Activated T-helper 2 cell treated with anti-CD3 and anti-CD28 coated beads, Interferon-gamma antibody, Interleukin-2, Interleukin-4, amounts not matched to agents 10 μg/mL and 5 μg/mL and 100 μg/mL, durations not matched to agents 14 hours and 24 hours and 36 hours (primary cell): ENCODE data around the gene CCDC77. TPM values are rescaled to one million over a fixed set of nuclear protein-coding genes. Genes with fewer than 3 reads are reported as not detected.
A peak's percentile ranks its signal among the peaks of the same experiment; 100 is the strongest.
"Not testable (repeated sequence)": the region's sequence is repeated elsewhere in the genome, so short reads cannot be mapped to it uniquely, and the experiment has no call there.

ENCODE experiments used
- DNase-seq: peaks from one replicate; pipeline ENCODE4 v3.0.0; 2021; ENCODE audit warnings: low spot score
- H3K27ac Mint-ChIP-seq: one replicate; pipeline ENCODE4 v1.8.0; 2021; ENCODE audit warnings: mixed read lengths
- H3K27me3 Mint-ChIP-seq: one replicate; pipeline ENCODE4 v1.8.0; 2021; ENCODE audit warnings: low read depth, mixed read lengths
- H3K36me3 Mint-ChIP-seq: one replicate; pipeline ENCODE4 v1.8.0; 2021; ENCODE audit warnings: low read depth, mixed read lengths
- H3K4me1 Mint-ChIP-seq: one replicate; pipeline ENCODE4 v1.8.0; 2021; ENCODE audit warnings: low read depth, mixed read lengths
- H3K4me3 Mint-ChIP-seq: one replicate; pipeline ENCODE4 v1.8.0; 2021; ENCODE audit warnings: low read depth, mild to moderate bottlenecking, moderate library complexity, mixed read lengths
- H3K9me3 Mint-ChIP-seq: one replicate; pipeline ENCODE4 v1.8.0; 2021; ENCODE audit warnings: mixed read lengths
- intact Hi-C: fragments of 100-400 bp; cut with micrococcal nuclease; formaldehyde crosslinking; loops from one replicate; pipeline ENCODE4 v1.15.1; 2023
- total RNA-seq: library from RNA; stranded (reverse); gene quantifications from 2 replicates; pipeline ENCODE4 v1.2.3, GENCODE V29; 2022

CCDC77 gene
- 12.5 and 14.4 TPM in 2 replicates for total RNA-seq

DNA sequence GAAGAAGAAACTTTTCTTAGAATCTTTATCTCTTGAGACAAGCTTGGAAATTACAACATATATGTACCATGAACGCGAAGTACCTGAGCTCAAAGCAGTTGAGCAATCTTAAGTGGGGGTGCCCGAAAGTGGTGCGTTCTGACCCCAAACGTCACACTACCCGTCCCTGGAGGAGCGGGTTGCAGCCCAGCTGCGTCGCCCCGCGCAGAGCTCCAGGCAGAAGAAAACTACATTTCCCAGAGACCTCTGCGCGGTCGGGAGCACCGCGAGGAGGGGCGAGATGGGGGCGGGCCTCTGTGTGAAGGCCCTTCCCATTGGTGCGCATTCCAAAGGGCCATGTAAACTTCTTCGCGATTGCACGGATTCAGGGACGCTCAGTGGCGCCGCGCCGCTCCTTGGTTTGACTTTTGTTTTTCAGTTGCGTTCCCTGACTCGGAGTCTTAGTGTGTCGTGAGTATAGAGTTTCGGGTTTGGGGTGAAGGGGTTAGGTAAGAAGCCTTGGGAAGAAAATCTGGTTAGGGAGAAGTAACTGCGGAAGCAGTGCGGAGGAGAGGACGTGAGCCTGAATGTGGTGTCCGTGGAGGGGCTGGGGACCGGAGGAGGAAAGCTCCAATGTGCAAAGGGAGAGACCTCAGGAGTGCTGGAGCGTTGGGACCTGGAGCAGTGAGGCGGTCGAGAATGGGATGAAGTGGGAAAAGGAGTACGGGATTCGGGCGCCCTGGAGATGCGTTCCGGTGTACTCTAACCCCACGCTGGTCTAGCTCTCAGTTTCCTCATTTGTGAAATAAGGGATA is at the start of gene CCDC77:
Gene CCDC77 (plus strand): TSS at position 410 of the 794 bp plus-strand sequence. CDS start 7,740 bp downstream, outside the sequence.
- no peak within 1 kb of the TSS for H3K27ac Mint-ChIP-seq
- peaks cover 1% of the 10 kb centered on the region for H3K27me3 Mint-ChIP-seq
- intact Hi-C loops, result loop anchor here (1.0 kb wide), 1 partner anchor 12 kb away; the partner anchor contains the start of gene KDM5A
- no peaks in the 10 kb centered on the region for H3K36me3 Mint-ChIP-seq
- no peak within 1 kb of the TSS for H3K4me3 Mint-ChIP-seq
- DNase-seq, result peak; percentile 94
- no peaks in the 10 kb centered on the region for H3K9me3 Mint-ChIP-seq
- H3K4me1 Mint-ChIP-seq, result peaks cover 4% of the 10 kb centered on the region

DNA sequence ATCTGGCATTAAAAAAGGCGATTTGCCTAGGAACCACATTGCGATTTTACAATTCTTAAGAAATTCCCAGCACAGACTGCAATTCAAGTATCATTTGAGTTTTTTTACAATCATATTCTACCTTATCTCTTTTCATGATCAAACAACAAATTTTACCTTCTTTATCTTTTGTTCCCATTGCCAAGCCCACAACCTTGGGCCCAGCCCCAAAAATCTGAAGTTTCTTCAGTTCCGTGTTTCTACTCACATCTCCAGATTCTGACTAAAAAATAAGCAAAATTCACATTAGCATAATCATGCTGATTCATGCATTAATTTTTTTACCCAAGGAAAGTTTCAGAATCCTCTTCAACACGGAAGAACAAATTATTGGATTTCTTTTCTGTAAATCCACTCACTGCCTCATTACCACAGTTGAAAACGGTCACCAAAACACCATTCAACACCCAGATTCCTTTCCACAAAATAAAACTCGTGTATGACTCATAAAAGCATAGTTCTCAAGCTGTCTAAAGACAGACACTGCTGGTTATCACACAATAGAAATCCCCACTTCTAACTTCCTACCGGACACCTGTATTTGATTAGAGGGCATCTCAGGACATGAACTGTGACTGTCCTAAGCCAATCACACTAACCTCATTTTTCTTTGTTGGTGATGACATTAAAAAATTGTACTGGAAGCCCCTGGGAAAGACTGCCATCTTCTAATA is 45.0 kb upstream of the CCDC77 start:
- H3K36me3 Mint-ChIP-seq, result peaks cover 74% of the 10 kb centered on the region
- DNase-seq, result no peak
- no peak overlapping the region for H3K27ac Mint-ChIP-seq
- no peaks in the 10 kb centered on the region for H3K27me3 Mint-ChIP-seq
- no peaks in the 10 kb centered on the region for H3K9me3 Mint-ChIP-seq
- H3K4me1 Mint-ChIP-seq, result peaks cover 5% of the 10 kb centered on the region
- intact Hi-C loops, result no loop called here
- H3K4me3 Mint-ChIP-seq, result no peak overlapping the region

DNA sequence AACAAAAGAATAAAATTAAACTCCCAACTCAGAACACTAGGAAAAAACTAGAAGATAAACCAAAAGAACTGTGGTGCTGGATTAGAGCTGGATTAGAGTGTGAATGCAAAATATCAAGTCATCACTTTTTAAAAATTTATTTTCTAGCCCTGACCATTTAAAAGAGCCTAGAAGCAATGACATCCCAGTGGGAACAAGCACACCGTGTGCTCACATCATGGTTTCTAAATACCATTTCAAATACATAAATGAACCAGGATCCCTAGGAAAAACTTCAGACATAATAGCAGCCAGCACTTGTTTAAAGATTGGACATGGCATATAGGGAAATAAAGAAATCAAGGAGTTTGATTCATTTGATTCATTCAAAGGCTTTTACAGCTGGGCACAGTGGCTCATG is 42.4 kb upstream of the CCDC77 start:
- Mint-ChIP-seq H3K27me3 (no peaks in the 10 kb centered on the region), H3K36me3 (peaks cover 83% of the 10 kb centered on the region), H3K4me1 (peaks cover 8% of the 10 kb centered on the region), H3K9me3 (no peaks in the 10 kb centered on the region), H3K4me3 (no peak overlapping the region), H3K27ac (no peak overlapping the region)
- no peak for DNase-seq
- intact Hi-C loops, result no loop called here

DNA sequence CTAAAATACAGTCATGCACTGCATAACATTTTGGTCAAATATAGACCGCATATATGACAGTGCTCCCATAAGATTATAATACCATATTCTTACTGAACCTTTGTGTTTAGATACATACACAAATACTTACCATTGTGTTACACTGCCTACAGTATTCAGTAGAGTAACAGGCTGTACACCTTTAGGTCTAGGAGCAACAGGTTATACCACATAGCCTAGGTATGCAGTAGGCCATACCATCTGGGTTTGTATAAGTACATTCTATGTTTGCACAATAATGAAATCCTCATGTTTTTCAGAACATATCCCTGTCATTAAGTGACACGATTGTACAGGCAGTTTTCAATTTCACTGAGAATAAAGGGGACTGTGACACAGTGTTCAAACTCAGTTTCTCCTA is 34.6 kb upstream of the CCDC77 start:
- H3K4me1 Mint-ChIP-seq, result peaks cover 3% of the 10 kb centered on the region
- intact Hi-C loops, result no loop called here
- no peak overlapping the region for H3K4me3 Mint-ChIP-seq
- DNase-seq, result no peak
- no peaks in the 10 kb centered on the region for H3K27me3 Mint-ChIP-seq
- peaks cover 96% of the 10 kb centered on the region for H3K36me3 Mint-ChIP-seq
- H3K9me3 Mint-ChIP-seq, result peaks cover 11% of the 10 kb centered on the region
- no peak overlapping the region for H3K27ac Mint-ChIP-seq

DNA sequence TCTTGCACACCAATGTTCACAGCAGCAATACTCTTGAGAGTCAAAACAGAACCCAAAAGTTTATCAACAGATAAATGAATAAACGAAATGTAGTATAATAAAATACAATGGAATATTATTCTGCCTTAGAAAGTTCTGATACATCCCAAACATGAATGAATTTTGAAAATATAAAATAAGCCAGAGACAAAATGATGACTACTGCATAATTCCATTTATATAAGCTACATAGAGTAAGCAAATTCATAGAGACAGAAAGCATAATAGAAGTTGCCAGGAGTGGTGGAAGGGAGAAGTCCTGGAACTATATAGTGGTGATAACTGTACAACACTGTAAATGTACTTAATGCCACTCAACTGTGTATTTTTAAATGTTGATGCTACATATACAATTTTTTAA is 33.5 kb upstream of the CCDC77 start:
- H3K9me3 Mint-ChIP-seq, result peaks cover 15% of the 10 kb centered on the region
- H3K36me3 Mint-ChIP-seq, result peaks cover 96% of the 10 kb centered on the region

DNA sequence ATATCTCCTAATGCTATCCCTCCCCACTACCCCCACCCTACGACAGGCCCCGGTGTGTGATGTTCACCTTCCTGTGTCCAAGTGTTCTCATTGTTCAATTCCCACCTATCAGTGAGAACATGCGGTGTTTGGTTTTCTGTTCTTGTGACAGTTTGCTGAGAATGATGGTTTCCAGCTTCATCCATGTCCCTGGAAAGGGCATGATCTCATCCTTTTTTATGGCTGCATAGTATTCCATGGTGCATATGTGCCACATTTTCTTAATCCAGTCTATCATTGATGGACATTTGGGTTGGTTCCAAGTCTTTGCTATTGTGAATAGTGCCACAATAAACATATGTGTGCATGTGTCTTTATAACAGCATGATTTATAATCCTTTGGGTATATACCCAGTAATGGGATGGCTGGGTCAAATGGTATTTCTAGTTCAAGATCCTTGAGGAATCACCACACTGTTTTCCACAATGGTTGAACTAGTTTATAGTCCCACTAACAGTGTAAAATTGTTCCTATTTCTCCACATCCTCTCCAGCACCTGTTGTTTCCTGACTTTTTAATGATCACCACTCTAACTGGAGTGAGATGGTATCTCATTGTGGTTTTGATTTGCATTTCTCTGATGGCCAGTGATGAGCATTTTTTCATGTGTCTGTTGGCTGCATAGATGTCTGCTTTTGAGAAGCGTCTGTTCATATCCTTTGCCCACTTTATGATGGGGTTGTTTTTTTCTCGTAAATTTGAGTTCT is 30.5 kb upstream of the CCDC77 start:
- H3K4me3 Mint-ChIP-seq, H3K4me1 Mint-ChIP-seq, DNase-seq, H3K27ac Mint-ChIP-seq, H3K27me3 Mint-ChIP-seq, intact Hi-C loops: not testable (repeated sequence)
- Mint-ChIP-seq H3K36me3 (peaks cover 98% of the 10 kb centered on the region), H3K9me3 (peaks cover 30% of the 10 kb centered on the region)

More for the DNA sequence above, 33.5 kb upstream of the CCDC77 start:
- Mint-ChIP-seq H3K4me3 (no peak overlapping the region), H3K4me1 (no peaks in the 10 kb centered on the region), H3K27me3 (no peaks in the 10 kb centered on the region), H3K27ac (no peak overlapping the region)
- intact Hi-C loops, result no loop called here
- DNase-seq, result no peak

DNA sequence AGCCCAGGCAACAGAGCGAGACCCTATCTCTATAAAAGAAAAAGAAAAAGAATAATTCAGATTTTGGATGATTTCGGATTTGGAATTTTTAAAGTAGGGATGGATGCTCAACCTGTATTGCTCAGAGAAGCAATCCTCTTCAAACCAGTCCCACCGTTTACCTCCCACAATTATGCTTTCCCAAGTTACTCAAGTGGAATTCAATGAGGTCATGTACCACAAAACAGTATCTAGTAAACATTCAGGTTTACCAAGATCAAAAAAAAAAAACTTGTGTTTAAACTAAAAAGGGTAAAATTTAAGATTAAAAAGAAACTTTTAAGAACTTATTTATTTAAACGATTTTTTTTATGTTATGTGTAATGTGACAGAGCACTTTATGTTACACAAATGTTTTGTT is 14.8 kb upstream of the CCDC77 start:
- no peak for DNase-seq
- no peaks in the 10 kb centered on the region for H3K27me3 Mint-ChIP-seq
- intact Hi-C loops, result loop anchor here (5.0 kb wide), 1 partner anchor 1206 kb away; the partner anchor contains the start of gene FBXL14
- H3K4me1 Mint-ChIP-seq, result peaks cover 24% of the 10 kb centered on the region
- H3K9me3 Mint-ChIP-seq, result no peaks in the 10 kb centered on the region
- H3K36me3 Mint-ChIP-seq, result peaks cover 41% of the 10 kb centered on the region
- peak overlapping the region; percentile 47 for H3K4me3 Mint-ChIP-seq
- H3K27ac Mint-ChIP-seq, result no peak overlapping the region

DNA sequence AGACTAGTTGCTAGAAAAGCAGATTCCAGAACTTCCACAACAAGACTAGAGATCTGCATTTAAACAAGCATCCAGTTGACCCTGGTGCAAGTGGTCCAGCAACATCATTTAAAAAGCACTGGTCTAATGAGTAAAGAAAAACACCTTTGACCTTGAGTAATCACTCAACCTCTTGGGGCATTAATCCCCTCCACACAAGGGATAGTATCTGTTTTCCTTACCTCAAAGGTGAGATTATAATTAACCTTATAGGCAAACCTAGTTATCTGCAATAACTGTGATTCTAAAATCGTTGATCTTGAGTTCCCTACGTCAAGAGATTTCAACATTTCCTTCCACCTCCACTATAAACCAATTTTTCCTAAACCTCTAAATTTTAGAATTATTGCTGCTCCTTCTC is 13.4 kb upstream of the CCDC77 start:
- intact Hi-C loops, result loop anchor here (5.0 kb wide), 1 partner anchor 1204 kb away; the partner anchor contains the start of gene FBXL14
- Mint-ChIP-seq H3K4me3 (peak overlapping the region; percentile 94), H3K27me3 (no peaks in the 10 kb centered on the region), H3K27ac (peak overlapping the region; percentile 95), H3K4me1 (peaks cover 24% of the 10 kb centered on the region), H3K36me3 (peaks cover 37% of the 10 kb centered on the region), H3K9me3 (no peaks in the 10 kb centered on the region)
- no peak for DNase-seq

DNA sequence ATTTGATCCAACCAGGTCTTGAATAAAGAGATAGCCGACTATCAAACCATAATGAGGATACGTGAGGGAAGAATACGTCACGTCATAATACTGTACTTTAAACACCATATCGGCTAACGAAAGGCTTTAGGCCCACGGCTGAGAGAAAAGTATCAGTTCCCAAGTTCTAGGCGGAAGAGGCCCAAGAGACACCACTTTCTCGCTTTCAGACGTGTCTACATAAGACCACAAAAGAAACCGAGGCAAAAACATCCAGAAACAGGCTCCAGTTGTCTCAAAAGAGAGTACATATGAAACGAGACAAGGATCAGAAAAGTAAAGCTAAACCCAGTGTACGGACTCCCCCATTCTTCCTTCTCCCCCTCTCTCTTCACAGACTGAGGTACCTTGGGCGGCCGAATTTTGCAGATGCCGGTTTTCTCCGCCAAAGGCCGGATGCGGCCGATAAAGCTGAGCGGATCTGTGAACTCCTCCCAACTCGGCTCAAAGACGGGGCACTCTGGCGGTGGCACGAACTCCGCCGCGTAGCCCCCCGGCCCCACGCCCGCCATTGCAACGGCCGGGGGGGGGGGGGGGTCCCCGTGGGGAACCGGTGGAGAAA is 12.8 kb upstream of the CCDC77 start:
- DNase-seq, result peak; percentile 45
- Mint-ChIP-seq H3K9me3 (no peaks in the 10 kb centered on the region), H3K36me3 (peaks cover 32% of the 10 kb centered on the region), H3K4me1 (peaks cover 24% of the 10 kb centered on the region), H3K27me3 (no peaks in the 10 kb centered on the region), H3K4me3 (peak overlapping the region; percentile 94), H3K27ac (peak overlapping the region; percentile 95)
- intact Hi-C loops, result loop anchor here (1.0 to 5.0 kb wide), 3 partner anchors 13 to 1204 kb away; partner anchors contain the start of genes CCDC77, FBXL14 and WNK1

DNA sequence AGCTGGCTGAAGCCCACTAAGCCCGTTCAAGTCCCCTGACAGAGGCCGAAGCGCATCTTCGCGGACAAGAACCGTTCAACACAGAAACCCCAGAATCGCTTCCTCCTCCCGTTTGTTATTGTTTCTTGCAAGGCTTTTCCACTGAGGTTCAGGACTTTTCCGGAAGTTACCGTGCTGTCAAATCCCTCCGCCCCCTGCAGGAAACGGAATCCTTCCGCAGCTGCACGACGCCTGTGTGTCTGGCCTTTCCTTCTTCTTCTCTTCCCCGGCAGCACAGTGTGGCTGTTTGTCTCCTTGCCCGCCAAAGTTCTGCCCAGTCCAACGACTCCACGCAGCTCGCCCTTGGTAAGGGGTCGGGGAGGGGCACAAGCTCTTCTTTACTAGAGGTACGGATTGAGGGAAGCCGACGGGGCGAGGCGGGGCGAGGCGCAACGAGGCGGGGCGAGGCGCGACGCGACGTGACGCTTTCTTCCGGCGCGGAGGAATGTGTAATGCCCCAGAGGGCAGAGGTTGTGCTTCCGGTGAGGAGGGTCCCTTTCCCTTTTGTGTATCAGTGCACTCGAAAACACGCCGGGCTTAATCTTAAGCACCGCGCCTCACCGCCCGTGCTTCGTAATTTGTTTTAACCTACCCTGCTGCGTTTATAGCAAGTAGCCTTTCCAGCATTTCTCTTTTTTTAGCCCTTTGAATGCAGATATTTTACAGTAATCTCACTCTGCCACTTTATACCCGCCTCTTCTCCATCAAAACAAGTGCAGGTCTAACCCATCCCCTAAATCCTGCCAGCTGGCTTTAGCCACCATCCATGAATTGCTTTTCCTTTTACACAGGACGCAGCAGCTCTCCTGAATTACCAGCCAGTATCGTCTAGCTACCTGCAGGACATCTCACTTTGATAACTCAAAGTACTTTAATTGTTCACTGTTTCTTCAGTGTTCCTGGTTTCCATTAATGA is 12.0 kb upstream of the CCDC77 start, which contains the start of gene KDM5A:
Gene KDM5A (minus strand): TSS at position 179 of the 955 bp plus-strand sequence. CDS start 229 bp downstream, outside the sequence.
- intact Hi-C loops, result loop anchor here (1.0 to 5.0 kb wide), 3 partner anchors 12 to 1203 kb away; partner anchors contain the start of genes CCDC77, FBXL14 and WNK1
- peak within 1 kb of the TSS; percentile 95 for H3K27ac Mint-ChIP-seq
- H3K4me1 Mint-ChIP-seq, result peaks cover 24% of the 10 kb centered on the region
- peak within 1 kb of the TSS; percentile 94 for H3K4me3 Mint-ChIP-seq
- peaks cover 25% of the 10 kb centered on the region for H3K36me3 Mint-ChIP-seq
- H3K27me3 Mint-ChIP-seq, result no peaks in the 10 kb centered on the region
- DNase-seq, result peak; percentile 86
- no peaks in the 10 kb centered on the region for H3K9me3 Mint-ChIP-seq

DNA sequence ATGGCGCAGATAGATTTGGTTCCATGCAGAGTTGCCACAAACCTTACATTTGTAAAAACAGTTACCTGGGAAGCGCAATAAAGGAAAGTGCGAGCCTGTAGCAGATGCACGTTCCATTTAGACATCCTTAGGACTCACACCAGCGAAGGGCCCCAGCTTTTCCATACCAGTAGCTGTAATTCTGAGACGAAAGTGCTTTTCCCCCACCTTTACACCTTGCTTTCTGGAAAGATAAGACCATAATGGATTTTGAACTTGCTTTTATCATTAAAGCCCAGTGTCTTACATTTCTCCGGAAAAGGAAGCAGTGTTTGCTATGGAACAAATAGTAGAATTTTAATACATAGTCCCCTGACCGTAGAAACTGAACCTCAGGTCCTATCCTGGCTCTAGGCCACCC is 616 bp upstream of the CCDC77 start:
- Mint-ChIP-seq H3K4me1 (peaks cover 4% of the 10 kb centered on the region), H3K36me3 (no peaks in the 10 kb centered on the region), H3K27me3 (peaks cover 1% of the 10 kb centered on the region), H3K4me3 (no peak overlapping the region), H3K27ac (no peak overlapping the region), H3K9me3 (no peaks in the 10 kb centered on the region)
- intact Hi-C loops, result loop anchor here (1.0 kb wide), 1 partner anchor 12 kb away; the partner anchor contains the start of gene KDM5A
- no peak for DNase-seq
